Measurements from ENCODE around the gene RPL31. TPM values are rescaled to one million over a fixed set of nuclear protein-coding genes. Genes with fewer than 3 reads are reported as not detected.
A peak's percentile ranks its signal among the peaks of the same experiment; 100 is the strongest.

RPL31 gene
- total and polyA plus RNA-seq, 2 experiments from 2014 or later: 1,256 to 1,571 TPM

GRCh38 chr2:101037161-101037755 lies 35.2 kb downstream of the RPL31 start:
- no peak for TF ChIP-seq EZH2phosphoT487 (IDR thresholded peaks at IDR 0.05; ENCODE audit: low read depth, severe bottlenecking, unreplicated experiment)
- WGBS (ENCODE audit: low lambda C conversion rate, missing lambda C conversion rate): 97% methylated on average over 19 of the region's 19 CpGs
- no peaks in the 10 kb centered on the region for H3K9me2 ChIP-seq (replicated peaks; ENCODE audit: insufficient read depth)
- H3K27ac ChIP-seq: no peak overlapping the region
- no peak for DNase-seq (ENCODE audit: low spot score)
- no peak overlapping the region for H2AFZ ChIP-seq
- H3K9me3 ChIP-seq (ENCODE audit: low read depth): no peaks in the 10 kb centered on the region
- no peaks in the 10 kb centered on the region for H3K27me3 ChIP-seq
- no peaks in the 10 kb centered on the region for H3K4me1 ChIP-seq (ENCODE audit: insufficient read depth)
- H3K79me2 ChIP-seq: no peaks in the 10 kb centered on the region
- no peak overlapping the region for H3K4me2 ChIP-seq
- no peaks in the 10 kb centered on the region for H4K20me1 ChIP-seq (ENCODE audit: insufficient read depth, poor library complexity, severe bottlenecking)
- H3K4me3 ChIP-seq: no peak overlapping the region
- H3K36me3 ChIP-seq (replicated peaks; ENCODE audit: insufficient read depth, low read depth): no peaks in the 10 kb centered on the region

- no peaks in the 10 kb centered on the region for H3K9me2 ChIP-seq (replicated peaks; ENCODE audit: insufficient read depth)
- H2AFZ ChIP-seq: no peak overlapping the region
- DNase-seq (ENCODE audit: low spot score): peak; percentile 19
- WGBS (ENCODE audit: low lambda C conversion rate, missing lambda C conversion rate): 98% methylated on average over 21 of the region's 21 CpGs
- TF ChIP-seq EZH2 (IDR thresholded peaks at IDR 0.05; ENCODE audit: borderline replicate concordance) (no peak), CTCF (IDR thresholded peaks at IDR 0.05; ENCODE audit: poor library complexity) (peak; percentile 30)
- no peak overlapping the region for H3K4me3 ChIP-seq
- H4K20me1 ChIP-seq (ENCODE audit: insufficient read depth, poor library complexity, severe bottlenecking): no peaks in the 10 kb centered on the region
- no peaks in the 10 kb centered on the region for H3K4me1 ChIP-seq (ENCODE audit: insufficient read depth)
- no peaks in the 10 kb centered on the region for H3K36me3 ChIP-seq (replicated peaks; ENCODE audit: insufficient read depth, low read depth)
- H3K27ac ChIP-seq: no peak overlapping the region
- H3K27me3 ChIP-seq: no peaks in the 10 kb centered on the region
- no peaks in the 10 kb centered on the region for H3K79me2 ChIP-seq
- no peaks in the 10 kb centered on the region for H3K9me3 ChIP-seq (ENCODE audit: low read depth)
- no peak overlapping the region for H3K4me2 ChIP-seq
These were observed 36.6 kb downstream of the RPL31 start for GRCh38 chr2:101038455-101039255.

- H3K27me3 ChIP-seq: no peaks in the 10 kb centered on the region
- no peaks in the 10 kb centered on the region for H3K4me1 ChIP-seq (ENCODE audit: insufficient read depth)
- no peak overlapping the region for H2AFZ ChIP-seq
- WGBS (ENCODE audit: low lambda C conversion rate, missing lambda C conversion rate): 92% methylated on average over 13 of the region's 13 CpGs
- TF ChIP-seq EZH2 (IDR thresholded peaks at IDR 0.05; ENCODE audit: borderline replicate concordance): no peak
- no peak for TF ChIP-seq EZH2phosphoT487 (IDR thresholded peaks at IDR 0.05; ENCODE audit: low read depth, severe bottlenecking, unreplicated experiment)
- TF ChIP-seq CTCF (IDR thresholded peaks at IDR 0.05; ENCODE audit: poor library complexity): no peak
- H3K4me2 ChIP-seq: no peak overlapping the region
- no peak overlapping the region for H3K4me3 ChIP-seq
- no peaks in the 10 kb centered on the region for H3K9me2 ChIP-seq (replicated peaks; ENCODE audit: insufficient read depth)
- DNase-seq (ENCODE audit: low spot score): no peak
- no peaks in the 10 kb centered on the region for H4K20me1 ChIP-seq (ENCODE audit: insufficient read depth, poor library complexity, severe bottlenecking)
- H3K27ac ChIP-seq: no peak overlapping the region
- H3K79me2 ChIP-seq: no peaks in the 10 kb centered on the region
- H3K36me3 ChIP-seq (replicated peaks; ENCODE audit: insufficient read depth, low read depth): no peaks in the 10 kb centered on the region
- no peaks in the 10 kb centered on the region for H3K9me3 ChIP-seq (ENCODE audit: low read depth)
These were observed 38.0 kb downstream of the RPL31 start for GRCh38 chr2:101040072-101040471.

GRCh38 chr2:101040761-101041160 lies 38.7 kb downstream of the RPL31 start:
- Histone ChIP-seq H4K20me1 (ENCODE audit: insufficient read depth, poor library complexity, severe bottlenecking) (no peaks in the 10 kb centered on the region), H2AFZ (no peak overlapping the region), H3K79me2 (no peaks in the 10 kb centered on the region), H3K4me2 (no peak overlapping the region), H3K9me3 (ENCODE audit: low read depth) (no peaks in the 10 kb centered on the region), H3K4me3 (no peak overlapping the region), H3K36me3 (replicated peaks; ENCODE audit: insufficient read depth, low read depth) (no peaks in the 10 kb centered on the region), H3K27ac (no peak overlapping the region), H3K9me2 (replicated peaks; ENCODE audit: insufficient read depth) (no peaks in the 10 kb centered on the region), H3K4me1 (ENCODE audit: insufficient read depth) (no peaks in the 10 kb centered on the region), H3K27me3 (no peaks in the 10 kb centered on the region)
- TF ChIP-seq CTCF (IDR thresholded peaks at IDR 0.05; ENCODE audit: poor library complexity) (no peak), EZH2phosphoT487 (IDR thresholded peaks at IDR 0.05; ENCODE audit: low read depth, severe bottlenecking, unreplicated experiment) (no peak), EZH2 (IDR thresholded peaks at IDR 0.05; ENCODE audit: borderline replicate concordance) (no peak)
- no peak for DNase-seq (ENCODE audit: low spot score)
- WGBS (ENCODE audit: low lambda C conversion rate, missing lambda C conversion rate): 88% methylated on average over 6 of the region's 6 CpGs

All from hepatocyte (in vitro differentiated cells).